Activated CD4-positive, alpha-beta T cell treated with anti-CD3 and anti-CD28 coated beads, Interleukin-2, amount 10 ng/mL, durations not matched to agents 7 days and 5 days (primary cell): ENCODE measurements around the gene ANAPC10. TPM values are rescaled to one million over a fixed set of nuclear protein-coding genes. Genes with fewer than 3 reads are reported as not detected.

Experiments used
- CTCF ChIA-PET: fragments of 350-600 bp; sonication (Branson Sonifier 250); formaldehyde crosslinking; loops from one replicate; lab custom pipeline; 2021; ENCODE audit warnings: antibody characterized with exemption; lab: Charles Lee
- POLR2A ChIA-PET: fragments of 350-600 bp; sonication (Branson Sonifier 250); formaldehyde crosslinking; loops from one replicate; lab custom pipeline; 2021; ENCODE audit warnings: antibody characterized with exemption; lab: Charles Lee
- DNase-seq: peaks from one replicate; pipeline ENCODE4 v3.0.0-alpha.2; 2020
- H3K27ac Mint-ChIP-seq: one replicate; pipeline ENCODE4 v1.8.0; 2021; ENCODE audit warnings: mild to moderate bottlenecking, moderate library complexity, mixed read lengths
- H3K27me3 Mint-ChIP-seq: one replicate; pipeline ENCODE4 v1.8.0; 2021; ENCODE audit warnings: mixed read lengths
- H3K36me3 Mint-ChIP-seq: one replicate; pipeline ENCODE4 v1.8.0; 2021; ENCODE audit warnings: low read depth, mixed read lengths
- H3K4me1 Mint-ChIP-seq: one replicate; pipeline ENCODE4 v1.8.0; 2021; ENCODE audit warnings: mixed read lengths
- H3K4me3 Mint-ChIP-seq: one replicate; pipeline ENCODE4 v1.8.0; 2021; ENCODE audit warnings: mild to moderate bottlenecking, moderate library complexity, mixed read lengths
- H3K9me3 Mint-ChIP-seq: one replicate; pipeline ENCODE4 v1.8.0; 2021; ENCODE audit warnings: mixed read lengths
- total RNA-seq, 2 experiments: library from RNA; stranded (reverse); gene quantifications; one replicate each; pipeline ENCODE4 v1.2.3, GENCODE V29; 2021

Gene ANAPC10
- total RNA-seq, 2 experiments from 2014 or later, result 23.5 to 25.4 TPM

GRCh38 chr4:144984241-144984640 is 113.8 kb downstream of the ANAPC10 start:
- POLR2A ChIA-PET, result no interaction called here
- H3K4me1 Mint-ChIP-seq, result no peaks in the 10 kb centered on the region
- peaks cover 7% of the 10 kb centered on the region for H3K9me3 Mint-ChIP-seq
- H3K36me3 Mint-ChIP-seq, result peaks cover 3% of the 10 kb centered on the region
- no peak overlapping the region for H3K4me3 Mint-ChIP-seq
- CTCF ChIA-PET, result no interaction called here
- H3K27me3 Mint-ChIP-seq, result no peaks in the 10 kb centered on the region
- DNase-seq, result no peak
- H3K27ac Mint-ChIP-seq, result no peak overlapping the region

- Mint-ChIP-seq H3K4me1 (no peaks in the 10 kb centered on the region), H3K27ac (no peak overlapping the region)
- POLR2A ChIA-PET, result no interaction called here
These were observed 122.3 kb downstream of the ANAPC10 start for GRCh38 chr4:144975718-144976117.

GRCh38 chr4:144970597-144970996 is 127.4 kb downstream of the ANAPC10 start:
- no peaks in the 10 kb centered on the region for H3K36me3 Mint-ChIP-seq
- no peak for DNase-seq
- H3K4me1 Mint-ChIP-seq, result peaks cover 3% of the 10 kb centered on the region
- H3K27me3 Mint-ChIP-seq, result peaks cover 3% of the 10 kb centered on the region
- peaks cover 4% of the 10 kb centered on the region for H3K9me3 Mint-ChIP-seq
- POLR2A ChIA-PET, result no interaction called here
- no peak overlapping the region for H3K27ac Mint-ChIP-seq
- CTCF ChIA-PET, result interaction anchor here (0.7 kb wide), 1 partner anchor 882 kb away, joined by 3 read pairs; no protein-coding TSS in a partner anchor
- no peak overlapping the region for H3K4me3 Mint-ChIP-seq

More at GRCh38 chr4:144975718-144976117, 122.3 kb downstream of the ANAPC10 start:
- H3K36me3 Mint-ChIP-seq, result no peaks in the 10 kb centered on the region
- CTCF ChIA-PET, result no interaction called here
- no peak overlapping the region for H3K4me3 Mint-ChIP-seq
- H3K9me3 Mint-ChIP-seq, result peaks cover 8% of the 10 kb centered on the region
- H3K27me3 Mint-ChIP-seq, result peaks cover 4% of the 10 kb centered on the region
- DNase-seq, result no peak

GRCh38 chr4:144969821-144970220 is 128.2 kb downstream of the ANAPC10 start:
- POLR2A ChIA-PET, result no interaction called here
- Mint-ChIP-seq H3K27me3 (peaks cover 1% of the 10 kb centered on the region), H3K4me1 (peaks cover 3% of the 10 kb centered on the region), H3K9me3 (peaks cover 2% of the 10 kb centered on the region), H3K36me3 (no peaks in the 10 kb centered on the region), H3K27ac (no peak overlapping the region), H3K4me3 (no peak overlapping the region)
- CTCF ChIA-PET, result interaction anchor here (0.7 kb wide), 1 partner anchor 882 kb away, joined by 3 read pairs; no protein-coding TSS in a partner anchor
- no peak for DNase-seq

GRCh38 chr4:144968606-144969005 is 129.4 kb downstream of the ANAPC10 start:
- Mint-ChIP-seq H3K9me3 (no peaks in the 10 kb centered on the region), H3K27me3 (no peaks in the 10 kb centered on the region), H3K4me1 (peaks cover 3% of the 10 kb centered on the region), H3K36me3 (no peaks in the 10 kb centered on the region), H3K4me3 (no peak overlapping the region), H3K27ac (no peak overlapping the region)
- ChIA-PET POLR2A (no interaction called here), CTCF (no interaction called here)
- DNase-seq, result no peak

GRCh38 chr4:144967161-144967560 is 130.8 kb downstream of the ANAPC10 start:
- no peak for DNase-seq
- H3K27me3 Mint-ChIP-seq, result no peaks in the 10 kb centered on the region
- ChIA-PET CTCF (no interaction called here), POLR2A (no interaction called here)
- H3K36me3 Mint-ChIP-seq, result no peaks in the 10 kb centered on the region
- no peak overlapping the region for H3K4me3 Mint-ChIP-seq
- peaks cover under 1% of the 10 kb centered on the region for H3K9me3 Mint-ChIP-seq
- H3K27ac Mint-ChIP-seq, result no peak overlapping the region
- H3K4me1 Mint-ChIP-seq, result peaks cover 3% of the 10 kb centered on the region

- DNase-seq, result no peak
- H3K36me3 Mint-ChIP-seq, result no peaks in the 10 kb centered on the region
- peaks cover 4% of the 10 kb centered on the region for H3K27me3 Mint-ChIP-seq
- no peak overlapping the region for H3K4me3 Mint-ChIP-seq
- H3K27ac Mint-ChIP-seq, result no peak overlapping the region
- H3K9me3 Mint-ChIP-seq, result peaks cover 9% of the 10 kb centered on the region
- ChIA-PET POLR2A (no interaction called here), CTCF (no interaction called here)
- peaks cover 3% of the 10 kb centered on the region for H3K4me1 Mint-ChIP-seq
These were observed 135.7 kb downstream of the ANAPC10 start for GRCh38 chr4:144962300-144962699.

- H3K4me3 Mint-ChIP-seq, result no peak overlapping the region
- no peaks in the 10 kb centered on the region for H3K4me1 Mint-ChIP-seq
- no peak overlapping the region for H3K27ac Mint-ChIP-seq
- H3K36me3 Mint-ChIP-seq, result no peaks in the 10 kb centered on the region
- no peak for DNase-seq
- H3K27me3 Mint-ChIP-seq, result peaks cover 4% of the 10 kb centered on the region
- CTCF ChIA-PET, result no interaction called here
- H3K9me3 Mint-ChIP-seq, result peaks cover 18% of the 10 kb centered on the region
- POLR2A ChIA-PET, result no interaction called here
These were observed 142.9 kb downstream of the ANAPC10 start for GRCh38 chr4:144955104-144955503.

GRCh38 chr4:144954230-144954629 is 143.8 kb downstream of the ANAPC10 start:
- Mint-ChIP-seq H3K4me1 (no peaks in the 10 kb centered on the region), H3K36me3 (no peaks in the 10 kb centered on the region), H3K27ac (no peak overlapping the region), H3K9me3 (peaks cover 16% of the 10 kb centered on the region), H3K4me3 (no peak overlapping the region), H3K27me3 (peaks cover 2% of the 10 kb centered on the region)
- ChIA-PET POLR2A (no interaction called here), CTCF (no interaction called here)
- no peak for DNase-seq

GRCh38 chr4:144948421-144948820 is 149.6 kb downstream of the ANAPC10 start:
- Mint-ChIP-seq H3K4me3 (no peak overlapping the region), H3K27me3 (no peaks in the 10 kb centered on the region), H3K36me3 (no peaks in the 10 kb centered on the region), H3K9me3 (peaks cover 7% of the 10 kb centered on the region), H3K4me1 (no peaks in the 10 kb centered on the region), H3K27ac (no peak overlapping the region)
- CTCF ChIA-PET, result no interaction called here
- POLR2A ChIA-PET, result no interaction called here
- DNase-seq, result no peak

- H3K4me3 Mint-ChIP-seq, result no peak overlapping the region
- H3K4me1 Mint-ChIP-seq, result no peaks in the 10 kb centered on the region
- H3K27ac Mint-ChIP-seq, result no peak overlapping the region
- peaks cover 5% of the 10 kb centered on the region for H3K9me3 Mint-ChIP-seq
- ChIA-PET CTCF (no interaction called here), POLR2A (no interaction called here)
- no peak for DNase-seq
- no peaks in the 10 kb centered on the region for H3K27me3 Mint-ChIP-seq
- H3K36me3 Mint-ChIP-seq, result no peaks in the 10 kb centered on the region
These were observed 150.0 kb downstream of the ANAPC10 start for GRCh38 chr4:144948009-144948408.

Other genes starting within 250 kb of the ANAPC10 start
- gene ABCE1, start 115 bp upstream of the ANAPC10 start, total RNA-seq, result 10 to 100 TPM; 62.1 to 72.3 TPM
- gene OTUD4, start 82.4 kb upstream of the ANAPC10 start, total RNA-seq, result 10 to 100 TPM; 47.3 to 56.9 TPM